ENCODE measurements around the gene PDE4B. TPM values are rescaled to one million over a fixed set of nuclear protein-coding genes. Genes with fewer than 3 reads are reported as not detected.
A peak's percentile ranks its signal among the peaks of the same experiment; 100 is the strongest.

PDE4B gene
- polyA plus RNA-seq, 2 of the 4 experiments (the other 2 are of a cell fraction), result 20.2 to 56.8 TPM

DNA sequence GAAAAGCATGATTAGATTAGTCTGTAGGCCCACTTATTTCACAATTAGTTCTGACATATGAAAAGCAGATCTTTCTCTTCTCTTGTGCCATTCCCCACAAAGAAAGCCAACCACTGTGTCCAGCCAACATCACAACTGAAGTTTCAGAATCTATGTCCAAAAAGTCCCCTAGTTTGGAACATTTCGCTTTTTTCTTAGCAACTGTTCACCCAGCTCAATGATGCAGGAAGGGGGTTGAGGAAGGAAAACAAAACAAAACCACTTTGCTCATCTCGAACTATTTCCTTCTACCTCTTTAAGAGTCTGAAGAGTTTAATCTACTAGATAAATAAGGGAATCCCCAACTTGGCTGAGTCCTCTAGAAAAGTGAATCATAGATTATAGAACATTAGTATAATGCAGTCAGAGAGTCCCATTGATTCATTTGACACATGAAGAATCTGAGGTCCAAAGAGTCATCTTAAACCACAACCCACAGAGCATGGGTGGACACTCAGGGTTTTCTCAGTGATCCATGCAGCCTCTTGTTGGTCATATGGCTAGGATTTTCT is 581.9 kb downstream of the PDE4B start:
- Histone ChIP-seq H3K4me1 (peaks cover 16% of the 10 kb centered on the region; the same call in 1 of the 3 replicates), H3K27ac (0 out of 6 replicates have a peak overlapping the region, but pooled peaks of 1 of the 2 experiments have one; percentile 15), H3K9me3 (no peaks in the 10 kb centered on the region), H3K4me3 (no peak overlapping the region), H3K4me2 (no peak overlapping the region)
- DNase-seq (ENCODE audit: low read depth in 1 of 2, low spot score in 1 of 2), result no peak
- TF ChIP-seq RARB (CRISPR knock-in tag; IDR thresholded peaks at IDR 0.05) (no peak), POLR2AphosphoS2 (conservative IDR thresholded peaks at IDR 0.05; ENCODE audit: low read length) (peak; percentile 79; the same call in 1 of the 2 replicates)
- ChIA-PET CTCF (interaction anchor here (1.0 kb wide), 1 partner anchor 71 kb away, joined by 3 read pairs; no protein-coding TSS in a partner anchor), POLR2A (no interaction called here)
- no peak for FAIRE-seq
- peak in 1 of 2 experiments; percentile 15; a peak in 2 of 6 replicates for ATAC-seq
- 45% methylated on average over 2 of the region's 2 CpGs for WGBS (ENCODE audit: missing lambda C conversion rate)

DNA sequence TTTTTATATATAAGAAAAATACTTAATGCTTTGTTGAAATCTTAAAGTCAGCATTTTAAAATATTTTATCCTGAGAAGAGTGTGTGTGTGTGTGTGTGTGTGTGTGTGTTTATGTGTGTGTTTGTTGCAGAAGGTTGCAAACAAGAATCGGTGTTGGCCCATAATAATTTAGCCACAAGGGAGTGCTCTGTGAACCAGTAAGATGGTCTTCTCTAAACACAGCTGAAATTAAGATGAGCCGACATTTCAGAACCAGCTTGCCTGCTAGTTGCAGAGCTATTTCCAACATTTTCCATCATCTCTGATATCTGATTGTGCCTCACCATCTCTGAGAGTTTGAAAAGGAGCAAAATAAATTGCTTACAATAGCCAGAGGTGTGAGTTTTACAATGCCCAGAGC is 582.4 kb downstream of the PDE4B start:
- TF ChIP-seq, protein P1, sequence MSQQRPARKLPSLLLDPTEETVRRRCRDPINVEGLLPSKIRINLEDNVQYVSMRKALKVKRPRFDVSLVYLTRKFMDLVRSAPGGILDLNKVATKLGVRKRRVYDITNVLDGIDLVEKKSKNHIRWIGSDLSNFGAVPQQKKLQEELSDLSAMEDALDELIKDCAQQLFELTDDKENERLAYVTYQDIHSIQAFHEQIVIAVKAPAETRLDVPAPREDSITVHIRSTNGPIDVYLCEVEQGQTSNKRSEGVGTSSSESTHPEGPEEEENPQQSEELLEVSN (IDR thresholded peaks at IDR 0.05; ENCODE audit: borderline replicate concordance, low read depth), result no peak
- TF ChIP-seq, protein P2, sequence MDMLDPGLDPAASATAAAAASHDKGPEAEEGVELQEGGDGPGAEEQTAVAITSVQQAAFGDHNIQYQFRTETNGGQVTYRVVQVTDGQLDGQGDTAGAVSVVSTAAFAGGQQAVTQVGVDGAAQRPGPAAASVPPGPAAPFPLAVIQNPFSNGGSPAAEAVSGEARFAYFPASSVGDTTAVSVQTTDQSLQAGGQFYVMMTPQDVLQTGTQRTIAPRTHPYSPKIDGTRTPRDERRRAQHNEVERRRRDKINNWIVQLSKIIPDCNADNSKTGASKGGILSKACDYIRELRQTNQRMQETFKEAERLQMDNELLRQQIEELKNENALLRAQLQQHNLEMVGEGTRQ (IDR thresholded peaks at IDR 0.05), result no peak
- TF ChIP-seq CEBPB (IDR thresholded peaks at IDR 0.05) (no peak), NR3C1 (IDR thresholded peaks at IDR 0.05) (no peak), EHF (CRISPR knock-in tag; IDR thresholded peaks at IDR 0.05) (no peak)
- TF ChIP-seq, protein P3, sequence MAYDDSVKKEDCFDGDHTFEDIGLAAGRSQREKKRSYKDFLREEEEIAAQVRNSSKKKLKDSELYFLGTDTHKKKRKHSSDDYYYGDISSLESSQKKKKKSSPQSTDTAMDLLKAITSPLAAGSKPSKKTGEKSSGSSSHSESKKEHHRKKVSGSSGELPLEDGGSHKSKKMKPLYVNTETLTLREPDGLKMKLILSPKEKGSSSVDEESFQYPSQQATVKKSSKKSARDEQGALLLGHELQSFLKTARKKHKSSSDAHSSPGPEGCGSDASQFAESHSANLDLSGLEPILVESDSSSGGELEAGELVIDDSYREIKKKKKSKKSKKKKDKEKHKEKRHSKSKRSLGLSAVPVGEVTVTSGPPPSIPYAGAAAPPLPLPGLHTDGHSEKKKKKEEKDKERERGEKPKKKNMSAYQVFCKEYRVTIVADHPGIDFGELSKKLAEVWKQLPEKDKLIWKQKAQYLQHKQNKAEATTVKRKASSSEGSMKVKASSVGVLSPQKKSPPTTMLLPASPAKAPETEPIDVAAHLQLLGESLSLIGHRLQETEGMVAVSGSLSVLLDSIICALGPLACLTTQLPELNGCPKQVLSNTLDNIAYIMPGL (CRISPR knock-in tag; IDR thresholded peaks at IDR 0.05; ENCODE audit: borderline replicate concordance), result 0 out of 2 replicates have a peak, but pooled peaks have one; percentile 30
- CTCF ChIA-PET, result interaction anchor here (1.0 kb wide), 1 partner anchor 71 kb away, joined by 3 read pairs; no protein-coding TSS in a partner anchor
- POLR2A ChIA-PET, result no interaction called here
- FAIRE-seq (no peak), DNase-seq (ENCODE audit: low read depth in 1 of 2, low spot score in 1 of 2) (no peak), ATAC-seq (no peak)
- H3K4me2 ChIP-seq, result no peak overlapping the region
- peaks cover 16% of the 10 kb centered on the region; the same call in 1 of the 3 replicates for H3K4me1 ChIP-seq
- H3K9me3 ChIP-seq, result no peaks in the 10 kb centered on the region
- WGBS (ENCODE audit: missing lambda C conversion rate), result 68% methylated on average over 2 of the region's 2 CpGs
- no peak overlapping the region for H3K27ac ChIP-seq
- no peak overlapping the region for H3K4me3 ChIP-seq

DNA sequence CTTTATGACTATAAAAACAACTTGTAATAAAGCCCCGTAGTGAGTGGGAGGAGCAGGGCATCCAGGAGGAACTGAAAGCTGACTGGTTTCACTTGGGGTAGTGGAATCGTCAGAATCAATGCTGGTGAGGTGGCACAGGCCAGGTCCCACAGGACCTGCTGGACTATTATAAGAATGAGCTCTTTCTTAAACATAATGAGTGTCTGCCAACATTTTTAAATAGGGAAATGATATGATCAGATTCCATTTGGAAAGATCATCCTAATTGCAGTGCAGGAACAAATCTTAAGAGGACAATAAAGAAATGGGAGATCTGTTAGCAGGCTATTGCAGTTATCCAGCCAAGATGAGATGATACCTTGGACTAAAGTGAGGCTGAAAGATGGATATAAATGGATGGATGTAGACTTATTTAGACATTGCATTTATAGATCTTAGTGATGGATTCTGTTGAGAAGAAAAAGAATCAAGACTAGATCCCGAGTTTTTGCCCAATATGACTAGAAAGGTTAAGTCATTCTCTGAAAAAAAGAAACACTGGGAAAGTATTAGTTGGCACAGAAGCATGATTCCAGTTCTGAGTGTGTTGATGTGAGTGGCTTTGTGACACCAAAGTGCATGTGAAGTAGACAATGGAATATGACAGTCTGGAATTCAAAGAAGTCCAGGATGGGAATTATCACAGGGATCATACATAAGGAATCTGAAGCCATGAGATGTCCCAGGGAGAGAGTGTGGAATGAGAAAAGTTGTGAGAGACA is 587.9 kb downstream of the PDE4B start:
- no peak for FAIRE-seq
- Histone ChIP-seq H3K9me3 (peaks cover 11% of the 10 kb centered on the region; the same call in 1 of the 3 replicates), H3K4me3 (no peak overlapping the region), H3K4me2 (no peak overlapping the region), H3K27ac (no peak overlapping the region), H3K4me1 (no peaks in the 10 kb centered on the region)
- TF ChIP-seq SMC3 (IDR thresholded peaks at IDR 0.05) (no peak), NPAS2 (CRISPR knock-in tag; IDR thresholded peaks at IDR 0.05; ENCODE audit: borderline replicate concordance) (no peak), TP53 (CRISPR knock-in tag; IDR thresholded peaks at IDR 0.05) (no peak), FOSL2 (IDR thresholded peaks at IDR 0.05) (no peak), FOSL2 (CRISPR knock-in tag; IDR thresholded peaks at IDR 0.05) (no peak), RARB (CRISPR knock-in tag; IDR thresholded peaks at IDR 0.05) (no peak), KDM1A (IDR thresholded peaks at IDR 0.05; ENCODE audit: low read depth) (no peak), JUNB (IDR thresholded peaks at IDR 0.05) (no peak), FOSB (CRISPR knock-in tag; IDR thresholded peaks at IDR 0.05) (no peak), POLR2AphosphoS2 (conservative IDR thresholded peaks at IDR 0.05; ENCODE audit: low read length) (no peak), SREBF2 (IDR thresholded peaks at IDR 0.05) (no peak), MYC (IDR thresholded peaks at IDR 0.05; ENCODE audit: borderline replicate concordance, low read length) (no peak), ZC3H11A (IDR thresholded peaks at IDR 0.05) (no peak), MAZ (IDR thresholded peaks at IDR 0.05; ENCODE audit: borderline replicate concordance, low read depth, low read length) (no peak)
- TF ChIP-seq, protein P4, sequence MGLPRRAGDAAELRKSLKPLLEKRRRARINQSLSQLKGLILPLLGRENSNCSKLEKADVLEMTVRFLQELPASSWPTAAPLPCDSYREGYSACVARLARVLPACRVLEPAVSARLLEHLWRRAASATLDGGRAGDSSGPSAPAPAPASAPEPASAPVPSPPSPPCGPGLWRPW (IDR thresholded peaks at IDR 0.05), result no peak
- no peak for ATAC-seq
- POLR2A ChIA-PET, result no interaction called here
- DNase-seq (ENCODE audit: low read depth in 1 of 2, low spot score in 1 of 2), result no peak
- 65% methylated on average over 3 of the region's 3 CpGs for WGBS (ENCODE audit: missing lambda C conversion rate)
- CTCF ChIA-PET, result interaction anchor here (1.3 to 1.4 kb wide), 2 partner anchors 11 to 14 kb away, joined by 3 to 6 read pairs; no protein-coding TSS in a partner anchor

All from A549 (cell line).